OCI-LY7 (cell line): ENCODE data around the gene ACBD3.

ENCODE experiments used
- EZH2phosphoT487 ChIP-seq: fragments of 200-600 bp; sonication (generic); IDR thresholded peaks from 2 replicates; pipeline ENCODE4 v1.6.1; 2018; ENCODE audit warnings: low read depth, borderline replicate concordance, mild to moderate bottlenecking, mixed run types, antibody characterized with exemption, low read length, moderate library complexity, mixed read lengths
- TF ChIP-seq, protein P1 (sequence below): fragments of 200-600 bp; sonication (generic); conservative IDR thresholded peaks from 2 replicates; pipeline ENCODE4 v1.5.1; 2014; ENCODE audit warnings: mild to moderate bottlenecking, antibody characterized with exemption, low read length, moderate library complexity, mixed read lengths

DNA sequence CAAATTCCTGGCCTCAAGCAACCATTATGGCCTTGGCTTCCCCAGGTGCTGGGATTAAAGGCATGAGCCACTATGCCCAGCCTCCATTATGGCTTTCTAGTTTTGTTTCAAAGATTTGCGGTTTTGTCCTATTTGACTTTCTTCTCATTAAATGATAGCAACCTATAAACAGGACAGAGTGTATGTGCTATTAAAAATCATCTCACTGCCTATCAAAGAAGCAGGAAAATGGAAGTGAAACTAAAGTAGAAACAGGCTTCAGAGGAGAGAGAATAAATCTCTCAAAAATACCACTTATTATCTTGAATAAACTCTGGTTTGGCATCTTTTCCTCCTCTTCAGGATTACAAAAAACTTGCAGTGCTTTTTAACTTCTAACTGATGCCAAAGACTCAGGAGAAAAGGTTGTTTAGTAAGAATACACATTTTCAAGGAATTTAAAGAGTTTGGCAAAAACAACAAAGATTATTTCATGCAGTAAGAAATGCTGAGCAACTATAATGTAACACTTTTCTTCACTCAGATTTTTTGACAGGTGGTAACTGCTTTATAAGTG, 28.7 kb downstream of the ACBD3 start:
- TF ChIP-seq, protein P1, sequence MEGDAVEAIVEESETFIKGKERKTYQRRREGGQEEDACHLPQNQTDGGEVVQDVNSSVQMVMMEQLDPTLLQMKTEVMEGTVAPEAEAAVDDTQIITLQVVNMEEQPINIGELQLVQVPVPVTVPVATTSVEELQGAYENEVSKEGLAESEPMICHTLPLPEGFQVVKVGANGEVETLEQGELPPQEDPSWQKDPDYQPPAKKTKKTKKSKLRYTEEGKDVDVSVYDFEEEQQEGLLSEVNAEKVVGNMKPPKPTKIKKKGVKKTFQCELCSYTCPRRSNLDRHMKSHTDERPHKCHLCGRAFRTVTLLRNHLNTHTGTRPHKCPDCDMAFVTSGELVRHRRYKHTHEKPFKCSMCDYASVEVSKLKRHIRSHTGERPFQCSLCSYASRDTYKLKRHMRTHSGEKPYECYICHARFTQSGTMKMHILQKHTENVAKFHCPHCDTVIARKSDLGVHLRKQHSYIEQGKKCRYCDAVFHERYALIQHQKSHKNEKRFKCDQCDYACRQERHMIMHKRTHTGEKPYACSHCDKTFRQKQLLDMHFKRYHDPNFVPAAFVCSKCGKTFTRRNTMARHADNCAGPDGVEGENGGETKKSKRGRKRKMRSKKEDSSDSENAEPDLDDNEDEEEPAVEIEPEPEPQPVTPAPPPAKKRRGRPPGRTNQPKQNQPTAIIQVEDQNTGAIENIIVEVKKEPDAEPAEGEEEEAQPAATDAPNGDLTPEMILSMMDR, result no peak
- TF ChIP-seq EZH2phosphoT487, result no peak
